Posterior vena cava (tissue), 2 donors: ENCODE results near the gene RPGRIP1. TPM values are rescaled to one million over a fixed set of nuclear protein-coding genes. Genes with fewer than 3 reads are reported as not detected.
"Not testable (repeated sequence)": the region's sequence is repeated elsewhere in the genome, so short reads cannot be mapped to it uniquely, and the experiment has no call there.

Experiments used
- DNase-seq: peaks from one replicate; pipeline ENCODE4 v3.0.0-alpha.2; 2020; ENCODE audit warnings: low spot score
- intact Hi-C, 2 donors: fragments of 100-400 bp; cut with DNase I; formaldehyde crosslinking; loops; one replicate each; pipeline versions ENCODE4 v1.14.1 to v1.14.2; 2022 to 2023
- long read RNA-seq, 2 donors: library from polyadenylated mRNA; unstranded; transcript quantifications; one replicate each; pipeline ENCODE4 v2.0.0, GENCODE V29; 2020 to 2021
- total RNA-seq, 2 donors: library from RNA; stranded (reverse); fragmentation: NEBNext Ultra II Directional; extraction: Animal tissue kit (Norgen Biotek cat#: 25700); gene quantifications; one replicate each; pipeline ENCODE4 v1.2.1, GENCODE V29; 2021
- donor health status: DM: yes; HTN: yes; CAD: no.
- donor health status: DM: yes; HTN: yes; CAD: no.

The RPGRIP1 gene
- total RNA-seq, result under 1 TPM; 0.10 to 0.88 TPM
- long read RNA-seq, donor 1, result 0 reads
- long read RNA-seq, donor 2, partial matches to known transcripts, result 0 of 1 reads
- long read RNA-seq, donor 2, other reads (novel, unspliced or antisense), result 1 of 1 reads

GRCh38 chr14:21279783-21280182, at the start of gene RPGRIP1:
Gene RPGRIP1 (plus strand): TSS chr14:21280083. CDS start chr14:21287977, 7,894 bp downstream.
- intact Hi-C loops, result no loop called here
- no peak for DNase-seq

GRCh38 chr14:21231020-21231652, 48.7 kb upstream of the RPGRIP1 start:
- intact Hi-C loops, result loop anchor here in 1 of 2 donors (5.0 kb wide), 1 partner anchor 36 kb away; the partner anchor contains the start of gene HNRNPC
- no peak for DNase-seq

- intact Hi-C loops, result loop anchor here in 1 of 2 donors (5.0 kb wide), 1 partner anchor 34 kb away; the partner anchor contains the start of gene HNRNPC
- no peak for DNase-seq
These were observed 46.3 kb upstream of the RPGRIP1 start for GRCh38 chr14:21233457-21234076.

- intact Hi-C loops, result loop anchor here in 1 of 2 donors (5.0 kb wide), 1 partner anchor 33 kb away; the partner anchor contains the start of gene HNRNPC
These were observed 45.8 kb upstream of the RPGRIP1 start for GRCh38 chr14:21234112-21234511.

GRCh38 chr14:21236948-21237797, 42.7 kb upstream of the RPGRIP1 start:
- intact Hi-C loops, result no loop called here
- no peak for DNase-seq

More at GRCh38 chr14:21234112-21234511, 45.8 kb upstream of the RPGRIP1 start:
- no peak for DNase-seq

GRCh38 chr14:21238823-21239518, 40.9 kb upstream of the RPGRIP1 start:
- DNase-seq, result no peak
- intact Hi-C loops, result no loop called here

GRCh38 chr14:21240417-21240816, 39.5 kb upstream of the RPGRIP1 start:
- intact Hi-C loops, result no loop called here
- no peak for DNase-seq

- DNase-seq, result no peak
- intact Hi-C loops, result no loop called here
These were observed 38.6 kb upstream of the RPGRIP1 start for GRCh38 chr14:21241218-21241819.

- intact Hi-C loops, result no loop called here
- DNase-seq, result no peak
These were observed 35.3 kb upstream of the RPGRIP1 start for GRCh38 chr14:21244544-21244943.

- DNase-seq, result no peak
- intact Hi-C loops, result no loop called here
These were observed 34.1 kb upstream of the RPGRIP1 start for GRCh38 chr14:21245813-21246212.

GRCh38 chr14:21248338-21248737, 31.5 kb upstream of the RPGRIP1 start:
- intact Hi-C loops, result no loop called here
- DNase-seq, result no peak

- no peak for DNase-seq
These were observed 31.0 kb upstream of the RPGRIP1 start for GRCh38 chr14:21248739-21249411.

GRCh38 chr14:21251215-21251614, 28.7 kb upstream of the RPGRIP1 start:
- DNase-seq, result no peak

More at GRCh38 chr14:21248739-21249411, 31.0 kb upstream of the RPGRIP1 start:
- intact Hi-C loops, result no loop called here

GRCh38 chr14:21252149-21252548, 27.7 kb upstream of the RPGRIP1 start:
- intact Hi-C loops, result no loop called here
- no peak for DNase-seq

More at GRCh38 chr14:21251215-21251614, 28.7 kb upstream of the RPGRIP1 start:
- intact Hi-C loops, result no loop called here

GRCh38 chr14:21255385-21256101, 24.3 kb upstream of the RPGRIP1 start:
- intact Hi-C loops, result no loop called here

GRCh38 chr14:21256102-21256447, 23.8 kb upstream of the RPGRIP1 start:
- intact Hi-C loops, DNase-seq: not testable (repeated sequence)

More at GRCh38 chr14:21255385-21256101, 24.3 kb upstream of the RPGRIP1 start:
- no peak for DNase-seq

GRCh38 chr14:21256539-21257393, 23.1 kb upstream of the RPGRIP1 start:
- no peak for DNase-seq
- intact Hi-C loops, result no loop called here
